Stimulated activated CD8-positive, alpha-beta memory T cell treated with anti-CD3 and anti-CD28 coated beads, Interleukin-15, amount 100 ng/mL, for 48 hours (primary cell): ENCODE data around the gene TMEM62.
A peak's percentile ranks its signal among the peaks of the same experiment; 100 is the strongest.

Source experiments
- DNase-seq, 2 donors: peaks; one replicate each; pipeline ENCODE4 v3.0.0-alpha.2; 2020; ENCODE audit warnings: low read depth in 2 of 2

The TMEM62 gene

DNA sequence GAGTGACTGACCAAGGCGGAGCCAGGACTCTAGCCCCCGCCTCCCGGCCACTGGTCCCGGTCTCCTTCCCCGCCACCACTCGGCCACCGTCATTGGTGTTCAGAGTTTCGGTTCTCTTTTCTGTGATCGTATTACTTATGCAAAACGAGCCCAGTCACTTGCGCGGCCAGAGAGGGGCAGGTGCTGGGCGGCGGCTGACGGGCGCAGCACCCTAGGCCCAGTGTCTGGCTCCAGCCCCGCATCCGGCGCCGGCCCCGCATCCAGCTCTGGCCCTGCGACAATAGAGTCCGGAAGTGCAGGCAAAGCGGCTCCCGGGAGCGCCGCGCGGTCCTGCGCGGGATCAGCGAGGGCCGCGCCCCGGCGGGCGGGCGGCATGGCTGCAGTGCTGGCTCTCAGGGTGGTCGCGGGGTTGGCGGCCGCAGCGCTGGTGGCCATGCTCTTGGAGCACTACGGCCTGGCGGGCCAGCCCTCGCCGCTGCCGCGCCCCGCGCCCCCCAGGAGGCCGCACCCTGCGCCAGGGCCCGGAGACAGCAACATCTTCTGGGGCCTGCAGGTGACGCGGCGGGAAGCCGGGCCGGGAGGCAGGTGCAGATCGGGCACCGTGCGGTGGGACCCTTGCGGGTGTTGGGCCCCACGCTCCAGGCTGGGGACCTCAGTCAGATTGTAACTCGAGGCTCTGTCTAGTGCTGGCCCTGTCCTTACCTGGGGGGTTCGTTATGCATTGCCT lies at the start of gene TMEM62:
Gene TMEM62, plus strand, starts transcription at position 157 of the 727 bp plus-strand sequence. Its CDS starts 217 bp downstream, at position 374.
- peak; percentile 48 to 60 for DNase-seq

DNA sequence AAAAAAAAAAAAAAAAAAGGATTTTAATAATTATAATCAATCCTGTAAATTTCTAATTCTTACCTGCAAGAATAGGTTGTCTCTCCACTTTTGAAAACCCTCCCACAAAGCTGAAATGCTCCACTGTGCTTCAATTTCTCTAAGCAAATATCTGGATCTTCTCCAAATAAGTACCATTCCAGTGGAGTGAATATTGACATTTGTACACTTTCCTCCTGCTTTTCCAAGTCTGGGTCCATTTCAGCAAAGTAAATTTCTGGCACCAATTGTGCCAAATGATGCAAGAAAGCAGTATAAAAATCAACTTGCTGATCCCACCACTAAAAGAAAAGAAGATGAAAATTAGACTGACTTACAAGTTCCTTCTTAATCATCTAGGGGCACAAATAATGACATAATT lies 47.5 kb upstream of the TMEM62 start:
- DNase-seq = no peak

DNA sequence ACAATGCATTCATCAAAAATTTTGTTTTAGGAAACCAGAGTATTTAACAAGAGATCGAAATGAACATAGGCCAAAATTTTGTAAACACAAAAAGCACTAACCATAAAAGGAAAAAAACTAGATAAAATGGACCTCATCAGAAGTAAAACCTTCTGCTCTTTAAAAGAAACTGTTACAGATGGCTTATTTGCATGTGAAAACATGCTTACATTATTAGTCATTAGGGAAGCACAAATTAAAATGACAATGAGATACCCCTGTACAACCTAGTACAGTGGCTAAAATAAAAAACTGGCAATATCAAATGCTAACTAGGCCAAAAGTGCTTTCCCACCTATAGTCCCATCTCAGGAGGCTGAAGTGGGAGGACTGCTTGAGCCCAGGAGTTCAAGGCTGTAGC lies 46.8 kb upstream of the TMEM62 start:
- DNase-seq = no peak

DNA sequence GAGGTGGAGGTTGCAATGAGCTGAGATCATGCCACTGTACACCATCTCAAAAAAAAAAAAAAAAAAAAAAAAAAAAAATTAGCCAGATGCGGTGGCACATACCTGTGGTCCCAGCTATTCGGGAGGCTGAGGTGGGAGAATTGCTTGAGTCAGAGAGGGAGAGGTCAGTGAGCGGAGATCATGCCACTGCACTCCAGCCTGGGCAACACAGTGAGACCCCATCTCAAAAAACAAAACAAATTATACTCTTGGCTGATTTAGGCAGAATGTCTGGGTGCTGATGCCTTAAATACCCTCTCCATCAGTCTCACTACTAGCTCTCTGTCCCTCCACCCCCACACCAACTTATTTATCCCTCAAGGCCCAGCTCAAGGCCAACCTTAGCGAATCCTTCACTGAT lies 41.5 kb upstream of the TMEM62 start:
- DNase-seq = no peak

DNA sequence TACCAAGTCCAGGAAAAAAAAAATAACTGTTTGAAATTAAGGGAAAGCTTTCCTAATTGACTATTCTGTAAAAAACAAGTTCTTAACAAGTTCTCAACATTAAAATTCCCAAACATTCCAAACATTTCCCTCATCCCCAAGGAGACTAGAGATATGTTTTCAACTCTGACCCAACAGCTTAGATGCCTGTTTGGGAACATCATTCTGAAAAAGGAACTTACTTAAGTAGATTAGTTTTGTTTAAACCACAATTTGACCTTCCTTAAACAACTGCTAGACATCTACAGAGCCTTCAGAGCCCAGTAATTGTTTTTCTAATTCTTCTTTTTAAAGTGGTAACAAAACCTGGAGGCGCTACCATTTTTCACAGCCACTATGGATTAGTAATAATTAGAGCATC lies 40.4 kb upstream of the TMEM62 start:
- no peak for DNase-seq

DNA sequence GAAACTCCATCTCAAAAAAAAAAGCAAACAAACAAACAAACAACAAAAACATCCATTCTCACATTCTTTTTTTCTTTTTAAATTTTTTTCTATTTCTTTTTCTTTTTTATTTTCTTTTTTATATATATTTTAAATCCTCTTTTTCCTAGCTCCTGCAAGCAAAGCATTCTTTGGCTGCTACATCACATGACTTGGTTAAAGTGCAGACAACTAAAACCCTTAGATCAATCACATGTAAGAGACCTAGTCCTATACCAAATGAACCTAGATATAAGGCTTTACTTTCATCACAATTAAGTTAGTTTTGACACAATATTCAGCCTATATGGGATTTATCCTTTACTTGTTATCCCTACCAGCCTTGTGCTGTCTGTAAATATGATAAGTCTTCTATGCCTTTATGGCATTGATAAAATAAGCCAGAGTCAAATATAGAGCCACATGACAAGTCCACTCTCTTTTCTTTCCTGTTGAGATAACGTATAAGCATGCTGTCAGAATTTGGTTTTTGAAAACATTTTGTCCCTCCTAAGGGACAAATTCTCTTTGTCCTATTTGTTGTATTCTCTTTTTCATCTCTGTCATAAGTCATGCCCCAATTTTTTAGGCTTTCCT lies 38.9 kb upstream of the TMEM62 start:
- DNase-seq = no peak

DNA sequence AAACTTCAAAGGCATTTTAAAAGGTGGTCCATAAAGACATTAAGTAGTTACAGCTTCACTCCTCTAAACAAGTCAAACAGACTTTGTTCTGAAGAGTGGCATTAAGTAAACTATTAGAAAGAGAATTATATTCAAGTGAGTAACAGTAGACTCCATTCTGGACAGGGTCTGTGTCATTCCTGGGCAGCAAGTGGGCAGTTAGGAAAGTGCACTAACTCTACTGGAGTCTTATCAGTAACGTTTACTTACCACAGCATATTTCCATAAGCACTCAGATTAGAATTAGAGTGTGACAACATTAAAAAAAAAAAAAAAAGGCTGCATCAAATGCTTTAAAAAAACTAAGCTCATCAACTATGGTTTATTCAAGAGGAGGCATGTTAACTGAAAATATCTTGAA lies 38.1 kb upstream of the TMEM62 start:
- DNase-seq = no peak

DNA sequence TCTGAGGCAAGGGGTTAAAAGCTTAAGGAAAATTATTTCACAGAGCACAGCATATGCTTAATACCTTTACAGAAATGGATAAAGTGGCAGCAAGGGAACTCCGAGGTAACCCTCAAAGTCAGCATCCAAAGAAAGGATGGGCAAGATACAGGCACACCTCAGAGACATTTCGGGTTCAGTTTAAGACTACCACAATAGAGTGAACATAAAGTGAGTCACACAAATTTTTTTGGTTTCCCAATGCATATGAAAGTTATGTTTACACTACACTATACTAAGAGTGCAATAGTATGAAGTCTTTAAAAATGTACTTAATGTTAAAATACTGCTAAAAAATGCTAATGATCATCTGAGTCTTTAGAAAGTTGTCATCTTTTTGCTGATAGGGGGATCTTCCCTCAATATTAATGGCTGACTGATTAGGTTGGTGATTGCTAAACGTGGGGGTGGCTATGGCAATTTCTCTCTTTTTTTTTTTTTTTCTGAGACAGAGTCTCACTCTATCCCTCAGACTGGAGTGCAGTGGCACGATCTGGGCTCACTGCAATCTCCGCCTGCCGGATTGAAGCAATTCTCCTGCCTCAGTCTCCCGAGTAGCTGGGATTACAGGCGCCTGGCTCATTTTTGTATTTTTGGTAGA lies 37.6 kb upstream of the TMEM62 start:
- DNase-seq = no peak

DNA sequence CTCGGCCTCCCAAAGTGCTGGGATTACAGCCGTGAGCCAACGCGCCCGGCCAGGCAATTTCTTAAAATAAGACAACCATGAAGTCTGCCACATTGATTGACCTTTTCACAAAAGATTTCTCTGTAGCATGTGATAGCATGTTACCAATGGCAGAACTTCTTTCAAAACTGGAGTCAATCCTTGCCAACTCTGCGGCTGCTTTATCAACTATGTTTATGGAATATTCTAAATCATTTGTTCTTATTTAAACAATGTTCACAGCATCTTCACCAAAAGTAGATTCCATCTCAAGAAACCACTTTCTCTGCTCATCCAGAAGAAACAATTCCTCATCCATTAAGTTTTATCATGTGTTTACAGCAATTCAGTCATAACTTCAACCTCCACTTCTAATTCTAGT lies 37.0 kb upstream of the TMEM62 start:
- DNase-seq = no peak

DNA sequence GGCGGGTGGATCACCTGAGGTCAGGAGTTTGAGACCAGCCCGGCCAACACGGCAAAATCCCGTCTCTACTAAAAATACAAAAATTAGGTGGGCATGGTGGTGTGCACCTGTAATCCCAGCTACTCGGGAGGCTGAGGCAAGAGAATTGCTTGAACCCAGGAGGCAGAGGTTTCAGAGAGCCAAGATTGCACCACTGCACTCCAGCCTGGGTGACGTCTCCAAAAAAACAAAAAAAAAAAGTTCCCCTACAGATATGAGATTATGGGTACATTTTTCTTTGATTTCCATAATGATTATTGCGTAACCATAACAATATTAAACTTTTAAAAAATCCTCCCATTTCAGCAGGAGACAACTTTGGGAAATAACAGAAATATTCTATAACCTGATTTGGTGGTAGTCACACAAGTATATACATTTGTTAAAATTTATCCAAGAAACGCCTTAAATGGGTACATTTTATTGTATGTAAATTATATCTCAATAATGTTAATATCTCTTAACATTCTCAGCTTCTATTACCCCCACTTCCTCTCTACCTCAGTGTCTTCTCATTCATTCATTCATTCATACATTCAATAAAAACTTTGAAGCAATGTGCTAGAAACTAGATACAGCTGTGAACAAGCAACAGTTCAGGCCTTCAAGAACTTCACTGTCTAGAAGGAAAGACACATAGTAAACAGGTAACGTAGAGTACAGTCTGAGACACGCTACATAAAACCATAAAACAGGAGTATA lies 34.1 kb upstream of the TMEM62 start:
- no peak for DNase-seq

DNA sequence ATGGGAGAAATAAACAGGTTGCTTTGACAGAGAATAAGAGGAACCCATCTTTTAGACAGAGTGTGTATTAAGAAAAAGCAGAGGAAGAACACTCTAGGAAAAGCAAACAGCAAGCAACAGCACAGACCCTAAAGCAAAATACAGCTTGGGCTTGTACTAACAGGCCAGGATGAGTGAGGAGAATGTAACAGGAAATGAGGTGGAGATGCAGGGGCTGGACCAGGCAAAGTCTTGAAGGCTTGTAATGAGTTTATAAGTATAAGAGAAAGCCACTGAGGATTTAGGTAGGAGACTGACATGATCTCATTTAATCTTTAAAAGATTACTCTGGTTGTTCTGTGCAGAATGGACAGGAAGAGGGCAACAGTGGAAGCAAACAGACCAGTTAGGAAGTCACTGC lies 32.4 kb upstream of the TMEM62 start:
- no peak for DNase-seq

DNA sequence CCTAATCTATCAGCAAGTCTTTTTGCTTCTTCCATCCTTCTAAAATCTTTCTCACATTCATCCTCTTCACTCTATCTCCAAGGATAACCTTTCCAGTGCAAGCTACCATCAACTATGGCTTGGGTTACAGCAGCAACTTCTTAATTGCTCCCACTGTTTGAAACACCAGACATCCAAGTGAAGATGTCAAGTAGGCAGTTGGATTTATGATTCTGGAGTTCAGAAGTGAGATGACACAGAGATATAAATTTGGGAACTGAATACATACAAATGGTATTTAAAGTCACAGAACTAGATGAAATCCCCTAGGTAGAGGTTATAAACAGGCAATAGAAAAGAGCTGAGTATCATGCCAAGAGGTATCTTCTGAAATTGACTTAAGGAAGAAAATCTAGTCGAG lies 31.2 kb upstream of the TMEM62 start:
- no peak for DNase-seq

DNA sequence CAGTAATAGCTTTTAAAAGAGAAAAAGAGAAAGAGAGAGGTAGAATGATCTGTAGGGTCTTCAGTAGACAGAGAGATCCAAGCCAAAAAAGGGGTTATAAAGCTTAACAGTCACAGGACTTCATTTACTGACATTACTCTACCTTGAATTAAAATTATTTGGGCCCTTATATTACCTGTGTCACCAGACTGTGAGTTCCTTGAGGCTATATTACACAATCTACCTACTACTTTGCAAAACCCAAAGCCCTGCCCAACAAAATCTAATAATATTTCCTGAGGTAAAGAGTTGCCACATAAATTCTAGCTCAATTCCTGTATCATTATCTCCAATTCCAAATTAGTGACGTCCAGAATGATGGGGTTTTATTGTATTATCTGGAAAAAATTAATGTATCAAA lies 29.5 kb upstream of the TMEM62 start:
- DNase-seq = no peak

DNA sequence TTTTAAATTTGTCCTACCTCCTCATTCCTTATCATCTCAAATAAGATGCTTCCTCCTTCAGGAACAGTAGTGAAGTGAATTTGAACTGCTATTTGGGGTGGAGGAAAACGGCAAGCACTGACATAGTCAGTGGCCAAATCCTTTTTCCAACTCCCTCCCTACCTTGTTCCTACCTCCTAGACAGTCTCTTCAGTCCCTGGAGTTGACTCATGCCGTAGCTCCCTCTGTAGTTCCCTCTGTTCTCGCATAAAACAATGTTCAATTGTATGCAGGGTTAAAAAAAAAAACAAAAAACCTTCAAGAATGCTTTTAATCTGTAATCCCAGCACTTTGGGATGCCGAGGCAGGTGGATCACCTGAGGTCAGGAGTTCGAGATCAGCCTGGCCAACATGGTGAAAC lies 29.0 kb upstream of the TMEM62 start:
- DNase-seq = no peak

DNA sequence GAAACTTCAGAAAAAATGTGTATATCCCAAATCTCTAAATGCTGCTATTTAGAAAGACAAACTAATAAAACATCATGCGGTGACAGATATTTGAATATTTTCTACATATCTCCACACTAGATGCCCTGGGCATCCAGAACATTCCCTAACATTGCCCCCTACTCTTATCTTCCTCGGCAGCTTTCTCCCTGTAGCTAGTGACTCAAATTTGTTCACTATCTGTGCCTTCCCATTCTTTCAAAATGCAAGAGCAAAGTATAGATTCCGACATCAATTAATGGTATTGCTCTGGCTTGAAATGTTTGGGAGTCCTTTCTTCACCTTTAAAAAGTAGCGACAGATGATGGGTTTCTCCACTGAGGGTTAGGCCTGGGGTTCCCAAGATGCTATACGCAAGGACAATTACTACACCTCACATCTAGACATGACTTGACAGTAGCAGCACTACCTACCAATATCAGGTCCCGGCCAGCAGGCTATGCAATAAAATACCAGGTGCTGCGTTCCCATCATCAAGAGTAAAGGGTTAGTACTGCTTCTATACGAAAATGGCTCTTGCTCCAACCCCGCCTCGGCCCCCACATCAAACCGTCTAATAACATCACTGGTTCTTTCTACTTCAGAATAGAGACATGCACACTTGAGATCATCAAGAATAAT lies 28.2 kb upstream of the TMEM62 start:
- DNase-seq = no peak

DNA sequence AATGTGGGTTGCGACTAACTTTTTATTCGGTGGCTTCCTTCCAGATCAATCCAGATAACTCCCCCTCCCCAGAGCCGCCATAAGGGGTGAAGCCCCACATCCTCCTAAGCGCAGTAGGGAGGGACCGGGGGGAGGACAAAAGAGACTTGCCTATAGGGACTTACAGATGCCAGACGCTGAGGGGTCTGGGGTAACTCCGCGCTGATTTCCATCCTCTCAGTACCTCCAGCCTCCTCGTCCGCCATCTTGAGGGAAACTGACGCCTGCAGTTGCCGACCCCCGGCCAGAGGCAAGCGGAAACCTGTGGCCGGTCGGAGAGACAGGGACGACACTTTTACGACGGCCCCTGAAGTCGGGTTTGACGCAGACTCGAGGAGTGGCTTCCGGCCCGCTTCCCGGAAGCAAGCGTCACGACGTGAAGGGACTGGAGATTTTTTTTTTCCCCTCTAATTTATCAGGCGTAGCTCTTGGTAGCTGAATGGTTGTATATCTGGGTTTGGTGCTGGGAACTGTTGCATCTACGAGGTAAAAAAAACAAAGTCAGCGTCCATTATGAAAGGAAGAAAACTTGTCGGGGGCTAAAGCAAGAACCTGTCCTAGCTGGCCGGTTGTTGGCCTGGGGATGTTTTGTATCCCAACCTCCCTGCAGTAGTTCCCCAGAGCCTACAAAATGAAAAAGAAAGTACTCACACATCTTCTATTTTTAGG lies 27.5 kb upstream of the TMEM62 start, which contains the start of gene UBR1:
Gene UBR1, minus strand, starts transcription at position 261 of the 708 bp plus-strand sequence. Its CDS starts 16 bp downstream, at position 245.
- peak; percentile 87 to 89 for DNase-seq

DNA sequence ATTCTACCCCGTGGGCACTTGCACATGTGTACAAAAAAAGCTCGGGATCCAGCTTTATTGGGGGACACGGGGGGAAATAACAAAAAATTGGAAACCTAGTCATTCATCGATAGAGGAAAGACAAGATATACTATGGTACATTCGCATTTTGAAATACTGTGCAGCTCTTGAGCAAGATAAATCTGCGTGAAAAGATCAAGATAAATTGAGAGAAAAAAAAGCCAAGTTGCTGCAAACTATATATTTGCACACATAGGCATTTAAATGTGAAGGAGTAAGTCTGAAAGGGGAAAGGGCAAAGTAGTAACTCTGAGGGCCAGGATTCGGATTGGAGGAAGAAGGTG lies 26.9 kb upstream of the TMEM62 start:
- DNase-seq = no peak

DNA sequence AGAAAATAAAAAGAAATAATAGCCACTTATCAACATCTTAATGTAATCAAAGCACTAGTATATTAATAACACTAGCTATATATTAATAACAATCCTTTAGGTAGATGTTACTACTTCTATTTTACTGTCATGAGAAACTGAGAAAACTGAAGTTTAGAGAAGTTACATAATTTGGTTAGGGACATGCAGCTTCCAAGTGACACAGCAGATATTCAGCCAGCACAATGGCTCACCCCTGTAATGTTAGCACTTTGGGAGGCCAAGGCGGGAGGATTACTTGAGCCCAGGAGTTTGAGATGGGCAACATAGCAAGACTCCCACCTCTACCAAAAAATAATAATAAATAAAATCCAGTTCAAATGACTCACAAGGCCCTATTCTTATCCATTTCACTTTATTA lies 25.6 kb upstream of the TMEM62 start:
- DNase-seq = no peak

DNA sequence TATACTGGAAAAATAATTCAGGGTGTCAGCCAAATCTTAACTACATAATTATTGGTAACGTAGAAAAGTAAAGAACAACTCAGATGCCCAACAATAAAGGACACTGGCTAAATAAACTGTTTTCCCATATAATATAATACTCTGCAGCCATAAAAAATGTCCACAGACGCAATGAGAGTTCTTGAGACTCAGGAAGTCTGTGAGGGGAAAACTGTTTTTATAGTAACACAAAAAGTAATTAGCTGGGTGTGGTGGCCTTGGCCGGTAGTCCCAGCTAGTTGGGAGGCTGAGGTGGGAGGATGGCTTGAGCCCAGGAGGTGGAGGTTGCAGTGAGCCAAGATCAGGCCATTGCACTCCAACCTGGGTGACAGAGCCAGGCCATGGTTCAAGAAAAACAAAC lies 22.0 kb upstream of the TMEM62 start:
- DNase-seq = no peak

DNA sequence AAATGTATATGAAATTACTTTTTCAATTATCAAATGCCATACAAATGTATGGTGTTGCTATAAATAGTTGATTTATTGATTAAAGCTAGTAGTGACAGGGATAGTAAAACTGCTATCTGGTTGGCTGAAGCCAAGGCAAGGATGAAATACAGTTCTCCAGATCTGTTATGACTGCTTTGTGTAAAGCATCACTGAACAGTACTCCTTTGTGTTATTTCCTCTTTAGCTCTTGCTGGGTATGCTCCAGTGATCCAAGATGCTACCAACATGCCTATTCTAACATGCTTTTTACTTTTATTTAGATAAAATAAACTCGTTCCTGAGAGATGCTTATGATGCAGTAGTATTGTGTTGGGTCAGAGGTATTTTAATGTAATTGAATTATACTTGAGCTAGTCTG lies 15.1 kb upstream of the TMEM62 start:
- DNase-seq = no peak

DNA sequence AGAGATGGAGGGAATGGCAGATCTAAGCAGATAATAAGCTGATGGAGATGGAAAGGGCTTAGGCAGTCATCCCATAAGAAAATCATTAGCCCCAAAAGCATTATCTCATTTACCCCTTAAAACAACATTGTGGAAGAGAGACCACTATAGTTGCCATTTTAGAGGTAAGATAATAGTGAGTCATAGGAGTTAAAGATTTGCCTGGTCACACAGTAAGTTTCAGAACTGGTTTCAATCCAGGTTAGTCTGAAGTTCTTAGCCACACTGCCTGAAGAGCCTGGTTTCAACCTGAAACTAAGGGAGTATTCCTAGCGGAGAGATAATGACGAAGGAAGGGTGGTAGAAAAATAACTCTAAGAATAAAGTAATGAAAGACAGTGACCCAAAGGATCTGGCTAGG lies 14.6 kb upstream of the TMEM62 start:
- no peak for DNase-seq
